Measurements from ENCODE around the gene PTPRM.

DNA sequence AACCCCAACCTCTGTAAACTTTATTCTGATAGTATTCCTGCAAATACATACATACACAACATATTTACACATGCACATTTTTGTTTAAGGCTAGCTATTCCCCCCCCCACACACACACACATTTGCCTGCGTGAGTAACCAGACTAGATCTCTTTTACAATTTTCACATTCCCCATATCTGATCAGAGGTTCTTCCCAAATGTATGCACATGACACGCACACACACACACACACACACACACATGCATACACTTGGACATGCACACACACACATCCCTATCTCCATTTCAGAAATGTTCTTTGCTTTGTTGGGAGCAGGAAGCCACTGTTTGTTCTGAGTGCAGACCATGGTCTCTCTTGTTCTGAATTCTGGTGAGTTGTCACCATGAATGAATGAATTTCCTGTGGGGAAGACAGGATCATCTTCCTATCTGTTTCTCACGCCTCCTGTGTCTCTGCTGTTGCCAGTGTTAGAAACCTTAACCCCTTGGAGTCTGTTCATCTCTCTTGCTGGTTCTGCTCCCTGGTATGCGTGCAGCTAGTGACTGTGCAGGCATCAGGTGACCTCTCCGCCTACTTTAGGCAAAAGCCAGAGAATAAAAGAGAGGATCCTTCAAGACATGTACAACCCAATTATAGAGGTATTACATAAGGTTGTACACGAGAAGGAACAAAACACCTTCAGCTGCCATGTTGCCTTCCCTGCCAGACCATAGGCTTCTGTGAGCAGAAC, 791.1 kb downstream of the PTPRM start:
- TF ChIP-seq, protein P1, sequence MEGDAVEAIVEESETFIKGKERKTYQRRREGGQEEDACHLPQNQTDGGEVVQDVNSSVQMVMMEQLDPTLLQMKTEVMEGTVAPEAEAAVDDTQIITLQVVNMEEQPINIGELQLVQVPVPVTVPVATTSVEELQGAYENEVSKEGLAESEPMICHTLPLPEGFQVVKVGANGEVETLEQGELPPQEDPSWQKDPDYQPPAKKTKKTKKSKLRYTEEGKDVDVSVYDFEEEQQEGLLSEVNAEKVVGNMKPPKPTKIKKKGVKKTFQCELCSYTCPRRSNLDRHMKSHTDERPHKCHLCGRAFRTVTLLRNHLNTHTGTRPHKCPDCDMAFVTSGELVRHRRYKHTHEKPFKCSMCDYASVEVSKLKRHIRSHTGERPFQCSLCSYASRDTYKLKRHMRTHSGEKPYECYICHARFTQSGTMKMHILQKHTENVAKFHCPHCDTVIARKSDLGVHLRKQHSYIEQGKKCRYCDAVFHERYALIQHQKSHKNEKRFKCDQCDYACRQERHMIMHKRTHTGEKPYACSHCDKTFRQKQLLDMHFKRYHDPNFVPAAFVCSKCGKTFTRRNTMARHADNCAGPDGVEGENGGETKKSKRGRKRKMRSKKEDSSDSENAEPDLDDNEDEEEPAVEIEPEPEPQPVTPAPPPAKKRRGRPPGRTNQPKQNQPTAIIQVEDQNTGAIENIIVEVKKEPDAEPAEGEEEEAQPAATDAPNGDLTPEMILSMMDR (IDR thresholded peaks at IDR 0.05), result no peak
- no peak for TF ChIP-seq POLR2A (IDR thresholded peaks at IDR 0.05)

All from lower leg skin (tissue), 3 donors.